H9 (cell line): Measurements from ENCODE around the gene LRP1B. TPM values are rescaled to one million over a fixed set of nuclear protein-coding genes. Genes with fewer than 3 reads are reported as not detected.

Experiments used
- DNase-seq: peaks from one replicate; pipeline ENCODE4 v3.0.0-alpha.2; 2017
- H2AFZ ChIP-seq: one replicate; pipeline ENCODE4 v1.6.1; 2013; ENCODE audit warnings: mild to moderate bottlenecking, low read length, control low read depth, moderate library complexity
- H2AK5ac ChIP-seq: 2 replicates; pipeline ENCODE4 v1.6.1; 2013; ENCODE audit warnings: low read length, control low read depth, mixed read lengths; ENCODE audit not compliant: insufficient read length
- H2BK120ac ChIP-seq: one replicate; pipeline ENCODE4 v1.6.1; 2013; ENCODE audit warnings: low read depth, mild to moderate bottlenecking, low read length, control low read depth, inconsistent platforms; ENCODE audit not compliant: poor library complexity, severe bottlenecking
- H2BK12ac ChIP-seq: 2 replicates; pipeline ENCODE4 v1.6.1; 2013; ENCODE audit warnings: low read length, control low read depth, mixed read lengths, low read depth; ENCODE audit not compliant: insufficient read length
- H2BK15ac ChIP-seq: 2 replicates; pipeline ENCODE4 v1.6.1; 2013; ENCODE audit warnings: low read depth, low read length, control low read depth
- H2BK20ac ChIP-seq: one replicate; pipeline ENCODE4 v1.6.1; 2013; ENCODE audit warnings: low read depth, mild to moderate bottlenecking, low read length, control low read depth, inconsistent platforms; ENCODE audit not compliant: poor library complexity, severe bottlenecking
- H2BK5ac ChIP-seq: 2 replicates; pipeline ENCODE4 v1.6.1; 2013; ENCODE audit warnings: low read length, control low read depth, mixed read lengths; ENCODE audit not compliant: insufficient read length
- H3K14ac ChIP-seq: 2 replicates; pipeline ENCODE4 v1.6.1; 2013; ENCODE audit warnings: low read length, control low read depth; ENCODE audit not compliant: insufficient read depth
- H3K18ac ChIP-seq: 2 replicates; pipeline ENCODE4 v1.6.1; 2013; ENCODE audit warnings: low read depth, mild to moderate bottlenecking, mixed read lengths, low read length, control low read depth; ENCODE audit not compliant: insufficient read length
- H3K23ac ChIP-seq: 2 replicates; pipeline ENCODE4 v1.6.1; 2013; ENCODE audit warnings: low read length, control low read depth, mixed read lengths, low read depth; ENCODE audit not compliant: insufficient read length
- H3K23me2 ChIP-seq: 2 replicates; pipeline ENCODE4 v1.6.1; 2013; ENCODE audit warnings: low read depth, mild to moderate bottlenecking, mixed read lengths, low read length, control low read depth; ENCODE audit not compliant: insufficient read length, poor library complexity, severe bottlenecking
- H3K27ac ChIP-seq: 2 replicates; pipeline ENCODE4 v1.5.1; 2013; ENCODE audit warnings: low read length, control low read depth, mixed read lengths, low read depth; ENCODE audit not compliant: insufficient read length
- H3K27me3 ChIP-seq: 2 replicates; pipeline ENCODE4 v1.6.1; 2013; ENCODE audit warnings: low read length, control low read depth, inconsistent platforms; ENCODE audit not compliant: insufficient read depth
- H3K4ac ChIP-seq: 2 replicates; pipeline ENCODE4 v1.6.1; 2013; ENCODE audit warnings: low read depth, mild to moderate bottlenecking, control low read depth, inconsistent platforms, low read length, moderate library complexity
- H3K4me1 ChIP-seq: 2 replicates; pipeline ENCODE4 v1.6.1; 2013; ENCODE audit warnings: low read length, control low read depth, inconsistent platforms; ENCODE audit not compliant: insufficient read depth
- H3K4me2 ChIP-seq: 2 replicates; pipeline ENCODE4 v1.6.1; 2013; ENCODE audit warnings: low read length, control low read depth, mixed read lengths; ENCODE audit not compliant: insufficient read length, insufficient read depth
- H3K56ac ChIP-seq: 2 replicates; pipeline ENCODE4 v1.6.1; 2013; ENCODE audit warnings: low read depth, mild to moderate bottlenecking, mixed read lengths, low read length, control low read depth; ENCODE audit not compliant: insufficient read length
- H3K79me1 ChIP-seq: 2 replicates; pipeline ENCODE4 v1.6.1; 2013; ENCODE audit warnings: low read depth, mild to moderate bottlenecking, moderate library complexity, low read length, control low read depth, inconsistent platforms; ENCODE audit not compliant: insufficient read depth, poor library complexity, severe bottlenecking
- H3K79me2 ChIP-seq: 2 replicates; pipeline ENCODE4 v1.6.1; 2013; ENCODE audit warnings: low read length, control low read depth, inconsistent platforms; ENCODE audit not compliant: insufficient read depth
- H3K9ac ChIP-seq: 2 replicates; pipeline ENCODE4 v1.6.1; 2013; ENCODE audit warnings: low read length, control low read depth, mixed read lengths; ENCODE audit not compliant: insufficient read length; ENCODE audit errors: extremely low read depth
- H3K9me3 ChIP-seq: one replicate; pipeline ENCODE4 v1.6.1; 2013; ENCODE audit warnings: low read depth, low read length, inconsistent platforms; ENCODE audit not compliant: control insufficient read depth
- H3T11ph ChIP-seq: one replicate; pipeline ENCODE4 v1.6.1; 2013; ENCODE audit warnings: mild to moderate bottlenecking, low read length, control low read depth, inconsistent platforms
- H4K20me1 ChIP-seq: one replicate; pipeline ENCODE4 v1.6.1; 2013; ENCODE audit not compliant: control insufficient read depth, insufficient read length, insufficient read depth
- H4K5ac ChIP-seq: 2 replicates; pipeline ENCODE4 v1.6.1; 2013; ENCODE audit warnings: low read depth, mild to moderate bottlenecking, mixed read lengths, low read length, control low read depth; ENCODE audit not compliant: insufficient read length
- H4K8ac ChIP-seq: replicated peaks from 2 replicates; pipeline ENCODE4 v1.6.1; 2013; ENCODE audit warnings: low read length, control low read depth, mixed read lengths, low read depth; ENCODE audit not compliant: insufficient read length
- H4K91ac ChIP-seq: 2 replicates; pipeline ENCODE4 v1.6.1; 2013; ENCODE audit warnings: low read depth, mild to moderate bottlenecking, moderate library complexity, mixed read lengths, low read length, control low read depth; ENCODE audit not compliant: insufficient read length
- H3K27ac Mint-ChIP-seq, 3 experiments: 2 replicates in 2 of 3; 3 replicates in 1 of 3; pipeline ENCODE4 v1.8.0; 2020 to 2021; ENCODE audit warnings: mixed read lengths in 3 of 3, mild to moderate bottlenecking in 1 of 3, moderate library complexity in 1 of 3
- H3K27me3 Mint-ChIP-seq: 2 replicates; pipeline ENCODE4 v1.8.0; 2021; ENCODE audit warnings: low read depth, mild to moderate bottlenecking, moderate library complexity, mixed read lengths
- H3K36me3 Mint-ChIP-seq, 3 experiments: 2 replicates in 2 of 3; 3 replicates in 1 of 3; pipeline ENCODE4 v1.8.0; 2020 to 2021; ENCODE audit warnings: low read depth in 3 of 3, mixed read lengths in 3 of 3; ENCODE audit not compliant: insufficient read depth in 1 of 3
- H3K4me1 Mint-ChIP-seq, 2 experiments: 2 replicates each; pipeline ENCODE4 v1.8.0; 2020; ENCODE audit warnings: mixed read lengths in 2 of 2
- H3K4me3 Mint-ChIP-seq, 2 experiments: 2 replicates in 1 of 2; 3 replicates in 1 of 2; pipeline ENCODE4 v1.8.0; 2020 to 2021; ENCODE audit warnings: mild to moderate bottlenecking in 2 of 2, mixed read lengths in 2 of 2, moderate library complexity in 1 of 2
- H3K9me3 Mint-ChIP-seq, 2 experiments: 2 replicates in 1 of 2; 3 replicates in 1 of 2; pipeline ENCODE4 v1.8.0; 2020; ENCODE audit warnings: mild to moderate bottlenecking in 2 of 2, mixed read lengths in 2 of 2, moderate library complexity in 1 of 2
- WGBS: extraction: QIAGEN DNeasy Blood & Tissue Kit; methylation state at CpG from one replicate; pipeline ENCODE4 v1.1.7; 2013; ENCODE audit warnings: missing lambda C conversion rate, low lambda C conversion rate, mixed read lengths; ENCODE audit not compliant: insufficient read length; ENCODE audit errors: extremely low coverage; 5-methylcytosine and 5-hydroxymethylcytosine counted together
- total RNA-seq: library from RNA; stranded (reverse); gene quantifications from 2 replicates; pipeline ENCODE4 v1.2.1, GENCODE V29; 2021
- TF ChIP-seq, protein P1 (sequence below): fragments of 200-600 bp; sonication (generic); conservative IDR thresholded peaks from 3 replicates; pipeline ENCODE4 v1.8.0; 2021; ENCODE audit warnings: antibody characterized with exemption, mild to moderate bottlenecking

The LRP1B gene
- total RNA-seq, 1 experiment from 2014 or later = not detected

GRCh38 chr2:141554810-141555209 lies 576.0 kb downstream of the LRP1B start:
- Histone ChIP-seq H2BK5ac (no peak overlapping the region), H3K56ac (no peak overlapping the region), H4K91ac (no peak overlapping the region), H3K27ac (no peak overlapping the region), H2BK20ac (no peak overlapping the region), H3K18ac (no peak overlapping the region), H4K8ac (no peak overlapping the region), H3K23ac (no peak overlapping the region), H3K27me3 (no peaks in the 10 kb centered on the region), H3K79me1 (no peaks in the 10 kb centered on the region), H4K5ac (no peak overlapping the region), H2AFZ (no peak overlapping the region), H3K4ac (no peak overlapping the region), H2AK5ac (no peak overlapping the region), H4K20me1 (no peaks in the 10 kb centered on the region), H3K9ac (no peak overlapping the region), H2BK12ac (no peak overlapping the region), H3T11ph (no peak overlapping the region), H3K14ac (no peak overlapping the region), H3K9me3 (no peaks in the 10 kb centered on the region), H3K4me1 (no peaks in the 10 kb centered on the region; the same call in 1 of the 2 replicates), H2BK120ac (no peak overlapping the region), H2BK15ac (no peak overlapping the region), H3K23me2 (no peaks in the 10 kb centered on the region), H3K79me2 (no peaks in the 10 kb centered on the region), H3K4me2 (no peak overlapping the region)
- Mint-ChIP-seq H3K4me1 (peaks cover 3 to 8% of the 10 kb centered on the region in 2 experiments; a peak in 3 of 4 replicates), H3K27ac (no peak overlapping the region; a peak in 1 of 7 replicates), H3K36me3 (no peaks in the 10 kb centered on the region), H3K27me3 (no peaks in the 10 kb centered on the region), H3K9me3 (no peaks in the 10 kb centered on the region), H3K4me3 (no peak overlapping the region)
- peak; percentile 34 for DNase-seq
- TF ChIP-seq, protein P1, sequence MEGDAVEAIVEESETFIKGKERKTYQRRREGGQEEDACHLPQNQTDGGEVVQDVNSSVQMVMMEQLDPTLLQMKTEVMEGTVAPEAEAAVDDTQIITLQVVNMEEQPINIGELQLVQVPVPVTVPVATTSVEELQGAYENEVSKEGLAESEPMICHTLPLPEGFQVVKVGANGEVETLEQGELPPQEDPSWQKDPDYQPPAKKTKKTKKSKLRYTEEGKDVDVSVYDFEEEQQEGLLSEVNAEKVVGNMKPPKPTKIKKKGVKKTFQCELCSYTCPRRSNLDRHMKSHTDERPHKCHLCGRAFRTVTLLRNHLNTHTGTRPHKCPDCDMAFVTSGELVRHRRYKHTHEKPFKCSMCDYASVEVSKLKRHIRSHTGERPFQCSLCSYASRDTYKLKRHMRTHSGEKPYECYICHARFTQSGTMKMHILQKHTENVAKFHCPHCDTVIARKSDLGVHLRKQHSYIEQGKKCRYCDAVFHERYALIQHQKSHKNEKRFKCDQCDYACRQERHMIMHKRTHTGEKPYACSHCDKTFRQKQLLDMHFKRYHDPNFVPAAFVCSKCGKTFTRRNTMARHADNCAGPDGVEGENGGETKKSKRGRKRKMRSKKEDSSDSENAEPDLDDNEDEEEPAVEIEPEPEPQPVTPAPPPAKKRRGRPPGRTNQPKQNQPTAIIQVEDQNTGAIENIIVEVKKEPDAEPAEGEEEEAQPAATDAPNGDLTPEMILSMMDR = peak; percentile 69
- no CpG with 5 or more reads among the region's 3 CpGs for WGBS
